ENCODE data around the gene BRSK2.

- TF ChIP-seq, protein P1, sequence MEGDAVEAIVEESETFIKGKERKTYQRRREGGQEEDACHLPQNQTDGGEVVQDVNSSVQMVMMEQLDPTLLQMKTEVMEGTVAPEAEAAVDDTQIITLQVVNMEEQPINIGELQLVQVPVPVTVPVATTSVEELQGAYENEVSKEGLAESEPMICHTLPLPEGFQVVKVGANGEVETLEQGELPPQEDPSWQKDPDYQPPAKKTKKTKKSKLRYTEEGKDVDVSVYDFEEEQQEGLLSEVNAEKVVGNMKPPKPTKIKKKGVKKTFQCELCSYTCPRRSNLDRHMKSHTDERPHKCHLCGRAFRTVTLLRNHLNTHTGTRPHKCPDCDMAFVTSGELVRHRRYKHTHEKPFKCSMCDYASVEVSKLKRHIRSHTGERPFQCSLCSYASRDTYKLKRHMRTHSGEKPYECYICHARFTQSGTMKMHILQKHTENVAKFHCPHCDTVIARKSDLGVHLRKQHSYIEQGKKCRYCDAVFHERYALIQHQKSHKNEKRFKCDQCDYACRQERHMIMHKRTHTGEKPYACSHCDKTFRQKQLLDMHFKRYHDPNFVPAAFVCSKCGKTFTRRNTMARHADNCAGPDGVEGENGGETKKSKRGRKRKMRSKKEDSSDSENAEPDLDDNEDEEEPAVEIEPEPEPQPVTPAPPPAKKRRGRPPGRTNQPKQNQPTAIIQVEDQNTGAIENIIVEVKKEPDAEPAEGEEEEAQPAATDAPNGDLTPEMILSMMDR (IDR thresholded peaks at IDR 0.05; ENCODE audit: low read length) = no peak
- TF ChIP-seq EZH2 (optimal IDR thresholded peaks at IDR 0.05; ENCODE audit: low read depth, low read length) = no peak
- TF ChIP-seq EZH2phosphoT487 (IDR thresholded peaks at IDR 0.05; ENCODE audit: low read length) = no peak
These were observed 63.0 kb downstream of the BRSK2 start for GRCh38 chr11:1452744-1453143.
